Measurements from ENCODE around the gene CYP1A1. TPM values are rescaled to one million over a fixed set of nuclear protein-coding genes. Genes with fewer than 3 reads are reported as not detected.
"Not testable (repeated sequence)": the region's sequence is repeated elsewhere in the genome, so short reads cannot be mapped to it uniquely, and the experiment has no call there.

Gene CYP1A1
- total RNA-seq, 1 donor from 2014 or later, result 189 TPM

DNA sequence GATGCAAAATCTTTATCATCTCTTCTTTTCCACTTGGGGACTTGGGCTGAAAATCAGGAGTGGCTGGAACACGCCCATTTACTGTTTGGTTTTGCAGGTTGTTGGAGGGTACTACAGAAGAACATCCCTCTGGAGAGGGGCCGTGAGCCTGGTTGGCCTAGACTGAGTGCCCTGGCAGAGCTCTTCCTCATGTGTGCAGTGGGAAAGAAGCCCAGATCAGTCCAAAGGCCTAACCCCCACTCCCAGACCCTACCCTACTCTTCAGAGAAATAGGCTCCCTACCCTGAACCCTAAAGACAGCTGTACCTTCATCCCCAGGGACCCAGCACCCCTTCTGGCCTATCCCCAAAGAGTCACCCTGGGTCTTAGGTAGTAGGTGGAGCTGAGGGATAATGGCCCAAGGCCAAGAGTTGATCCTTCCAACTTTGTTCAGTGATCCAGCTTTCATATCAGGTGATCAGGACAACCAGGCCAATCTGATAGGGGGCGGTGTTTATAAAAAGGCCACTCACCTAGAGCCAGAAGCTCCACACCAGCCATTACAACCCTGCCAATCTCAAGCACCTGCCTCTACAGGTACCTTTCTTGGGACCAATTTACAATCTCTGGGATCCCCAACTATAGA is 23.1 kb upstream of the CYP1A1 start, which contains the start of gene CYP1A2:
CYP1A2 (plus strand) TSS at position 524 of the 625 bp plus-strand sequence. CDS start 894 bp downstream, outside the sequence.
- Mint-ChIP-seq H3K27ac (no peak within 1 kb of the TSS), H3K36me3 (no peaks in the 10 kb centered on the region), H3K4me1 (ENCODE audit: unreplicated experiment) (peaks cover 11% of the 10 kb centered on the region), H3K27me3 (no peaks in the 10 kb centered on the region), H3K4me3 (no peak within 1 kb of the TSS), H3K9me3 (no peaks in the 10 kb centered on the region)
- no peak for DNase-seq (ENCODE audit: extremely low spot score, unreplicated experiment)
- TF ChIP-seq, protein P1, sequence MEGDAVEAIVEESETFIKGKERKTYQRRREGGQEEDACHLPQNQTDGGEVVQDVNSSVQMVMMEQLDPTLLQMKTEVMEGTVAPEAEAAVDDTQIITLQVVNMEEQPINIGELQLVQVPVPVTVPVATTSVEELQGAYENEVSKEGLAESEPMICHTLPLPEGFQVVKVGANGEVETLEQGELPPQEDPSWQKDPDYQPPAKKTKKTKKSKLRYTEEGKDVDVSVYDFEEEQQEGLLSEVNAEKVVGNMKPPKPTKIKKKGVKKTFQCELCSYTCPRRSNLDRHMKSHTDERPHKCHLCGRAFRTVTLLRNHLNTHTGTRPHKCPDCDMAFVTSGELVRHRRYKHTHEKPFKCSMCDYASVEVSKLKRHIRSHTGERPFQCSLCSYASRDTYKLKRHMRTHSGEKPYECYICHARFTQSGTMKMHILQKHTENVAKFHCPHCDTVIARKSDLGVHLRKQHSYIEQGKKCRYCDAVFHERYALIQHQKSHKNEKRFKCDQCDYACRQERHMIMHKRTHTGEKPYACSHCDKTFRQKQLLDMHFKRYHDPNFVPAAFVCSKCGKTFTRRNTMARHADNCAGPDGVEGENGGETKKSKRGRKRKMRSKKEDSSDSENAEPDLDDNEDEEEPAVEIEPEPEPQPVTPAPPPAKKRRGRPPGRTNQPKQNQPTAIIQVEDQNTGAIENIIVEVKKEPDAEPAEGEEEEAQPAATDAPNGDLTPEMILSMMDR (conservative IDR thresholded peaks at IDR 0.05), result no peak

DNA sequence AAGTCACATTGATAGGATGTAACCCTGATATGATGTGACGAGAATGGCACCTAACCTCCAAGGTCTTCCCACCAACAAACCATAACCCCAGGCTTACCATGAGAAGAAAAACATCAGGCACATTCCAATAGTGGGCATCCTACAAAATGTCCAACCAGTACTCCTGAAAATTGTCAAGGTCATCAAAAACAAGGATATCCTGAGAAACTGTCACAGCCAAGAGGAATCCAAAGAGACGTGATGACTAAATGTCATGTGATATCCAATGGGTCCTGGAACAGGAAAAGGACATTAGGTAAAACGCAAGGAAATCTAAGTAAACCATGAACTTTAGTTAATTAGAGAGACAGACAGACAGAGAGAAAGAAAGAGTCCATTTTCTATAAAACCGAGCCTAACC is 21.1 kb upstream of the CYP1A1 start:
- Mint-ChIP-seq H3K27me3 (no peaks in the 10 kb centered on the region), H3K4me1 (ENCODE audit: unreplicated experiment) (peaks cover under 1% of the 10 kb centered on the region), H3K4me3 (no peak overlapping the region), H3K36me3 (no peaks in the 10 kb centered on the region), H3K9me3 (peaks cover 4% of the 10 kb centered on the region), H3K27ac (no peak overlapping the region)
- DNase-seq (ENCODE audit: extremely low spot score, unreplicated experiment), result no peak
- TF ChIP-seq, protein P1 (conservative IDR thresholded peaks at IDR 0.05), result no peak

DNA sequence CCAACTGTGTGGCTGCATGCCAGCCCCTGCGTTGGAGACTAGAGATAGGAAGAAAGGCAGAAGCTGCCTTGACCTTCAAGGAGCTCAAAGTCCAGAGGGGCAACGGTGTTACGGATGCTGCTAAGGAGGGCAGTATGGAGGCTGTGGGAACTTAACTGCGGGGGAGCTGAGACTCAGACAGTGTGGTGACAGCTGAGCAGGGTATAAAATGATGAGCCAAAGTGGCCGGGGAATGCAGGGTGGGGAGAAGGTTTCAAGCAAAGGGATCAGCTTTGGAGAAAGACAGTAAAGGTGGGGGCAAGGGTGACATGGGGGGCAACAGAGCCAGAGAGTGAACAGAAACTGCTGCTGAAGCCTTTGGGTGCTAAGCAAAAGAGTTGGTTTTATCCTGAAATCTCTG is 17.1 kb upstream of the CYP1A1 start:
- Mint-ChIP-seq H3K9me3 (peaks cover 9% of the 10 kb centered on the region), H3K36me3 (no peaks in the 10 kb centered on the region), H3K4me1 (ENCODE audit: unreplicated experiment) (peaks cover 5% of the 10 kb centered on the region), H3K27me3 (peaks cover 4% of the 10 kb centered on the region), H3K27ac (no peak overlapping the region), H3K4me3 (no peak overlapping the region)
- no peak for DNase-seq (ENCODE audit: extremely low spot score, unreplicated experiment)
- TF ChIP-seq, protein P1 (conservative IDR thresholded peaks at IDR 0.05), result no peak

DNA sequence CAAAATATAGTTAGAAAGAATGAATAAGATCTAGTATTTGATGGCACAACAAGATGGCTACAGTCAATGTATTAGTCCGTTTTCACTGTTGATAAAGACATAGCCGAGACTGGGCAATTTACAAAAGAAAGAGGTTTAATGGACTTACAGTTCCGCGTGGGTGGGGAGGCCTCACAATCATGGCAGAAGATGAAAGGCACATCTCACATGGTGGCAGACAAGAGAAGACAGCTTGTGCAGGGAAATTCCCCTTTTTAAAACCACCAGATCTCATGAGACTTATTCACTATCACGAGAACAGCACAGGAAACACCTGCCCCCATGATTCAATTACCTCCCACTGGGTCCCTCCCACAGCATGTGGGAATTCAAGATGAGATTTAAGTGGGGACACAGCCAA is 12.9 kb upstream of the CYP1A1 start:
- H3K27me3 Mint-ChIP-seq, result peaks cover 14% of the 10 kb centered on the region
- not testable (repeated sequence) for H3K27ac Mint-ChIP-seq; H3K4me1 Mint-ChIP-seq (ENCODE audit: unreplicated experiment); H3K9me3 Mint-ChIP-seq; H3K36me3 Mint-ChIP-seq; H3K4me3 Mint-ChIP-seq; DNase-seq (ENCODE audit: extremely low spot score, unreplicated experiment)

DNA sequence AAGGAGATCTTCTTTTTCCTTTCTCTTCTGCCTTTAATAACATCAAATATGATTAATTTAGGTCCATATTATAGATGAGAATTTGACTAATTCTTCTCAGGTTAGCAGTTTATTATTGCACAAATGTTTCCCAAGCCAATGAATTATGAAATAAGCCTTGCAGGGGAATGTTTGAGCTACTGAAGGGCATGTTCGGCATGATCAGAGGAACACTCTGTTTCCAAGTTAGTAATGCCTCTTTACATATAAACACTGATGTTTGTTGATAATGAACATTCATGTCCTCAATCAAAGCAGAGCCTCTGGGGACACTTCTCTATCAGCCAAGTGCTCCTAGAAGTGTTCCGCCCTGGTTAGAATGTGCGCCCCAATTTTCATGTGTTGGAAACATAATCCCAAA is 10.0 kb upstream of the CYP1A1 start:
- Mint-ChIP-seq H3K9me3 (peaks cover 5% of the 10 kb centered on the region), H3K4me1 (ENCODE audit: unreplicated experiment) (peaks cover 13% of the 10 kb centered on the region), H3K27me3 (peaks cover 23% of the 10 kb centered on the region), H3K4me3 (no peak overlapping the region), H3K36me3 (no peaks in the 10 kb centered on the region), H3K27ac (no peak overlapping the region)
- TF ChIP-seq, protein P1 (conservative IDR thresholded peaks at IDR 0.05), result no peak
- DNase-seq (ENCODE audit: extremely low spot score, unreplicated experiment), result no peak

DNA sequence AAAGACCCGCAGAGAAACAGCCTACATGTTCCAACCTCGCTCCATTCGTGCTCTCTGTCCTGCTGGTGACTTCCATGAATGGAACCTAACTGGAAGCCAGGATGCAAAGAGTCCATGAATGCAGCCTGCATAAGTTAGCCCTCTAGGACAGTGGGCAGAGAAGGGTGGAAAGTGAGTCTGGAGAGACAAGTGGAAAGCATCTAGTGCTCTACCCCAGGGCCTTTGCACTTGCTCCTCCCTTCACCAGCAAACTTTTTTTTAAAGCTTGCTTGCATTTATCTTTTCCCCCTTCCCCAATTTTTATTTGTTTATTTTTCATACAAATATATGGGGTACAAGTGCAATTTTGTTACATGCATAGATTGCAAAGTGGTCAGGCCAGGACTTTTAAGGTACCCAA is 7.9 kb upstream of the CYP1A1 start:
- peaks cover 12% of the 10 kb centered on the region for H3K4me1 Mint-ChIP-seq (ENCODE audit: unreplicated experiment)
- H3K27me3 Mint-ChIP-seq, result peaks cover 23% of the 10 kb centered on the region
- H3K27ac Mint-ChIP-seq, result no peak overlapping the region
- TF ChIP-seq, protein P1 (conservative IDR thresholded peaks at IDR 0.05), result no peak
- H3K4me3 Mint-ChIP-seq, result no peak overlapping the region
- no peak for DNase-seq (ENCODE audit: extremely low spot score, unreplicated experiment)
- H3K9me3 Mint-ChIP-seq, result peaks cover 4% of the 10 kb centered on the region
- H3K36me3 Mint-ChIP-seq, result no peaks in the 10 kb centered on the region
